NK-92 treated with Interleukin-12 subunit alpha and Interleukin-12 subunit beta, amount 100 ng/mL, for 24 hours (cell line): Measurements from ENCODE around the gene ADM5.

Experiments used
- DNase-seq: peaks from one replicate; lab custom pipeline; 2025; lab: John Stamatoyannopoulos, UW

Gene ADM5

GRCh38 chr19:49689133-49690078 is at the start of gene ADM5:
Gene ADM5, plus strand, starts transcription at chr19:49689594. Its CDS starts 244 bp downstream, at chr19:49689838.
- DNase-seq: no peak

GRCh38 chr19:49640113-49640898 is 49.1 kb upstream of the ADM5 start, which contains the start of gene RRAS:
Gene RRAS, minus strand, starts transcription at chr19:49640143. Its CDS starts 45 bp downstream, at chr19:49640098.
- DNase-seq: peak; percentile 100

- DNase-seq: peak; percentile 99
Measured at GRCh38 chr19:49641688-49642491, 47.5 kb upstream of the ADM5 start, which contains the start of gene SCAF1. Gene SCAF1, plus strand, starts transcription at chr19:49642209. Its CDS starts 2,818 bp downstream, at chr19:49645027.

- no peak for DNase-seq
Measured at GRCh38 chr19:49642492-49643035, 46.8 kb upstream of the ADM5 start.

GRCh38 chr19:49643466-49643865 is 45.9 kb upstream of the ADM5 start:
- DNase-seq: no peak

GRCh38 chr19:49645592-49645991 is 43.8 kb upstream of the ADM5 start:
- no peak for DNase-seq

- DNase-seq: no peak
Measured at GRCh38 chr19:49645995-49646394, 43.4 kb upstream of the ADM5 start.

- no peak for DNase-seq
Measured at GRCh38 chr19:49646586-49646985, 42.8 kb upstream of the ADM5 start.

- DNase-seq: no peak
Measured at GRCh38 chr19:49651029-49651819, 38.2 kb upstream of the ADM5 start.

- no peak for DNase-seq
Measured at GRCh38 chr19:49651820-49652550, 37.4 kb upstream of the ADM5 start.

- DNase-seq: no peak
Measured at GRCh38 chr19:49652551-49653465, 36.6 kb upstream of the ADM5 start.

- DNase-seq: no peak
Measured at GRCh38 chr19:49653466-49653806, 36.0 kb upstream of the ADM5 start.

GRCh38 chr19:49654581-49654980 is 34.8 kb upstream of the ADM5 start:
- DNase-seq: no peak

- no peak for DNase-seq
Measured at GRCh38 chr19:49655570-49656455, 33.6 kb upstream of the ADM5 start.

GRCh38 chr19:49656456-49657109 is 32.8 kb upstream of the ADM5 start:
- no peak for DNase-seq

GRCh38 chr19:49657493-49658138 is 31.8 kb upstream of the ADM5 start:
- no peak for DNase-seq

- DNase-seq: no peak
Measured at GRCh38 chr19:49658139-49658517, 31.3 kb upstream of the ADM5 start.
